ENCODE results near the gene RAD52.

- TF ChIP-seq CTCF (IDR thresholded peaks at IDR 0.05; ENCODE audit: low read length) (no peak), EZH2phosphoT487 (IDR thresholded peaks at IDR 0.05; ENCODE audit: low read length) (no peak), EZH2 (optimal IDR thresholded peaks at IDR 0.05; ENCODE audit: low read depth, low read length) (no peak)
Measured at GRCh38 chr12:894226-894625, 55.3 kb downstream of the RAD52 start.
